Stimulated activated CD4-positive, alpha-beta T cell treated with anti-CD3 and anti-CD28 coated beads, Interleukin-1b, Interleukin-23, amount 100 ng/mL, for 1 hour (primary cell): Measurements from ENCODE around the gene TMEM41B.
"Not testable (repeated sequence)": the region's sequence is repeated elsewhere in the genome, so short reads cannot be mapped to it uniquely, and the experiment has no call there.

Experiments used
- DNase-seq, 2 donors: peaks; one replicate each; pipeline ENCODE4 v3.0.0-alpha.2; 2020; ENCODE audit warnings: low read depth in 2 of 2

Gene TMEM41B

DNA sequence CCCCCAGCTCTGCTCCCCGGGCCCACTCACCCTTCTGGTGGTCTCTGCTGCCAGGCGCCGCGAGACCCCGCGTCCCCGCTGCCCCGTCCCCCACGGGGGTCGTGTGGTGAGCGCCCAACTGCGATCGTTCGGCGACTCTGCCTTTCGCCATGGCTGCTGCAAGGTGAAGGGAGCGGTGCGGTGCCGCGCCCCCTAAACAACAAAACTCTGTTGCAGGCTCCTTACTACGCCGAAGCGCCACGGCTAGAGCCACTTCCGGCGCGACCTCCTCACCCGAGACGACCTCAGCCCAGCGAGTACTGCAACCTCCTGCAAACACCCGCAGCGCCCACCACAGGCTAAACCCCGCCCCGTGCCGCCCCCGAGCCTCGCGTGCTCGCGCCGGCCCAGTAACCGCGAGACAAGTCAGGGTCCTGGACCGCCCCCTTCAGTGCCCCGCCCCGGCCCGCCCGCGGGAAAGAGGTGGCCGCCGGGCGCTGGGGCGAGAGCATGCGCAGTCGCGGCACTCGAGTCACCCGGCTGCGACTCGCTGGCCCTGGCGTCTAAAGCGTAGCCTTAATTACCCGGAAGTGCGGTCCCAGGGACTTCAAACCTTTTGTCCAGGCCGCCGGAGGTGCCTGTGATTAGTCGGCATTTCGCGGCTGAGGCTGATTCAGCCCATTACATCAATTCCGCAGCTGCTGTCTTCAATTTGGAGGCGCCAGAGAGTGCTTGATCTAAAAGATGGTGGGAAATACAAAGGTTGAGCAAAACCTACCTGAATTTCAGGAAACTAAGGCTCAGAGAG, at the start of gene TMEM41B:
Gene TMEM41B (minus strand): TSS at position 303 of the 787 bp plus-strand sequence. CDS start 152 bp downstream, at position 151.
- peak; percentile 97 to 99 for DNase-seq

DNA sequence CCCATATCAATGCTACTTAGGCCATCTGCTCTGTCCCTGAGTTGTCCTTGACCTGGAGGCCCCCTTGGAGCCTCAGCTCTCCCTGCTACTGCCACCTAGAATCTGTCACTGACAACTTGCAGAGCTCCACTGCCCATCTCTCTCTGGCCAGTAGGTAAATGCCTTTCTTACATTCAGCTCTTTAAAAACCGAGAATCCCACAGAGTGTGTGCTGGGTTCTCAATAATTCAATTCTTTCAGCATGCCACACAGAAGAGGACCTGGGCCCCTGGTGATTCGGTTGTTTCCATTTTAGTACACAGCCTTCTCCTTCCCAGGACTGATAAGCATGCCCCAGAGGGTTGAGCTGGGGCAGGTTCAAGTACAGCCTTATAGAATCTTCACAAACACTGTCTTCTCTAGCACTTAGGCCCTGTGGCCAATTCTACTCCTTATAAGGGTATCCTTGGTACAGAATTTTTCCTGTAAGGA, 48.0 kb upstream of the TMEM41B start:
- no peak for DNase-seq

- DNase-seq, result not testable (repeated sequence)
Measured at GRCh38 chr11:9360862-9361622, 46.6 kb upstream of the TMEM41B start.

DNA sequence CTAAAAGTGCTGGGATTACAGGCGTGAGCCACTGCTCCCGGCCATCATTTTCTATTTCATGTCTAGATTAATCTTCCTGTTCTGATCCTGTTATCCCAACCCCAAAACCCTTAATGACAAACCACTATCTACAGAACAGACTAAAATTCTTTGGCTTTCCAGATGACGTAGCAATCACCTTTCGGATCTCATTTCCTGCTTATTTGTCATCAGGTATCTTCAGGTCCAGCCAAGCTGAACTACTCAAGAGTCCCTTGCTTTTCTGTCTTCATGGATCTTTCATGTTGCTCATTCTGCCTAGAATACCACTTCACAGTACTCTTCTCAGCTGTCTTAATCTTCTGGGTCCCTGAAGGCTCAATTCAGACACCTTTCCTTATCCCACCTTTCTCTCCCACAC, 42.6 kb upstream of the TMEM41B start:
- no peak for DNase-seq

DNA sequence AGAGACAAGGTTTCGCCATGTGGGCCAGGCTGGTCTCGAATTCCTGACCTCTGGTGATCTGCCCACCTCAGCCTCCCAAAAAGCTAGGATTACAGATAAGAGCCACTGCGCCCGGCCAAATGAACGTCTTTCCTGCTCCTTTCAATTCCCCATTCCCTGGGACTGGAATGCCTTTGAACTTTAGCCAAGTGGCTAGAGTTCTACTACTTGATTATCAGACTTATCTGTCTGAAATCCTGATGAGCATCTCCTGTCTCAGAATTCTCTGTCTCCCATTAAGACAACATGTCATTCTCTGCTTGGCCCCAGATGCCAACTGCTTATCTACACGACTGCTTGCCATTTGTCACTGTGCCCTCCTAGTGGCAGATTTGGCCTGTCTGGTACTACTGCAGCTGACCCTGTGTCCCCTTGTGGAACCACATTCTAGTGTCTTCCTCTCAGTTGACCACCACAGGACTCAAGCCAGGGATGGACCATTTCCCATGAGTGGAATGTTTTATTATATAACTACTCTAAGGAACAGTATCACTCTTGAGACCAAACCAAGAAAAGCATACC, 37.0 kb upstream of the TMEM41B start:
- DNase-seq, result no peak

- DNase-seq, result not testable (repeated sequence)
Measured at GRCh38 chr11:9347779-9348178, 33.4 kb upstream of the TMEM41B start.

DNA sequence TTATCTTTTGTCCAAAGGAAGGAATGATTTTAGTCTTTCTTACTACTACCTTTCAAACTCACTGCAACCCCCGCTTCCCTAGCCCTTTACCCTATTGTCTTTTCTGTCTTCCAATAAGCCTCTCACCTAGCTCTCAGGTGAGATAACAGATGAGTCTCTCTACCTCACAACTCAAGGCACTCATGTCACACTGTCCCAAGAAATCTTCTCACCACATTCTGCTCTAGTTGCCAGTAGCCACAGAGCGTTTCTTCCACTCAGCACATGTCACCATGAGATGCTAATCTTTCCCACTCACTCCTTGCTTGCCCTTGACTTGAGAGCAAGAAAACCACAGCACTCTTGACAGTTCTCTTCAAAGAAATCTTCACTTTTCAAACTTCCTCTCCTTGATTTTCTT, 32.7 kb upstream of the TMEM41B start:
- no peak for DNase-seq

- DNase-seq, result no peak
Measured at GRCh38 chr11:9344061-9344680, 29.8 kb upstream of the TMEM41B start.

- no peak for DNase-seq
Measured at GRCh38 chr11:9341638-9342178, 27.3 kb upstream of the TMEM41B start.

- DNase-seq, result no peak
Measured at GRCh38 chr11:9332655-9333054, 18.3 kb upstream of the TMEM41B start.

DNA sequence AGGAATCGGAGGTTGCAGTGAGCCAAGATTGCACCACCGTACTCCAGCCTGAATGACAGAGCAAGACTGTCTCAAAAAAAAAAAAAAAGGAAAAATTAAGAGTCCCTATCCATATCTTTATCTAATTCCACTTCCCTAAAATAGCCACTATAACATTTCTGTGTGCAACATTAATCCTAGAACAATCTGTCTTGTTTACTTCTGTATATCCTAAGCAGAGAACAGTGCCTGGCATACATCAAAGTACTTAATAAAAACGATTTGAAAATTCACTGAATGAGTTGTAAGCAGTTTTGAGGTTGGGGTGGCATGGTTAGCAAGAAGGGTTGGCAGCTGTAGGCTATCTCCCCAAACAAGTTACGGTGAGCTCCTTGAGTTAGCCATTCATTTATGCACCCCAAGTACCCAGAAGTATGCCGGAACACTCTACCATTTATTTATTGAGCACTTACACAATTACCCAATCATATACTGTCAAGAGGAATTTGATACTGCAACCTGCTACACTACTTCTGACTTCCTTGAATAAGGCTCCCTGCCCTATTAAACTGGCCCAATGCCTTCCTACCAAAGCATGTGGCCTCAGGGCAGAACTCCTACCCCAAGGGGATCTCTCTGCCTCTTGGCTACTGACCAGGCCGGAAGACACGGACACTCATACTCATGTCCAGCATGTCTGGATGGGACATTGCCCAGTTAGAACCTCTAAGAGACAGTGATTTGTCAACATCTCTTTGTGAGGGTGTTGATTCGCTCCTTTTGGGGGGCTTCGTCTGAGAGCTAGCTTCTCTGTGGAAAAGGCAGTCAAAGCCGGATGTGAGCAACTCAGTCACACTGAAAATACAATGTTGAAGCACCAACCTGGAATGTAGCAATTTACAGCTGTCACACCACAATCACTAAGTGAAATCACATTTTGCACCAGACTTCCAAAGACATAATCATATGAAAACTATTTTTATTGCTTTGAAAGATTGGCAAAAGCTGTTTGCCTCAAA, 16.3 kb upstream of the TMEM41B start:
- no peak for DNase-seq

GRCh38 chr11:9320047-9320446, 5.7 kb upstream of the TMEM41B start:
- no peak for DNase-seq

DNA sequence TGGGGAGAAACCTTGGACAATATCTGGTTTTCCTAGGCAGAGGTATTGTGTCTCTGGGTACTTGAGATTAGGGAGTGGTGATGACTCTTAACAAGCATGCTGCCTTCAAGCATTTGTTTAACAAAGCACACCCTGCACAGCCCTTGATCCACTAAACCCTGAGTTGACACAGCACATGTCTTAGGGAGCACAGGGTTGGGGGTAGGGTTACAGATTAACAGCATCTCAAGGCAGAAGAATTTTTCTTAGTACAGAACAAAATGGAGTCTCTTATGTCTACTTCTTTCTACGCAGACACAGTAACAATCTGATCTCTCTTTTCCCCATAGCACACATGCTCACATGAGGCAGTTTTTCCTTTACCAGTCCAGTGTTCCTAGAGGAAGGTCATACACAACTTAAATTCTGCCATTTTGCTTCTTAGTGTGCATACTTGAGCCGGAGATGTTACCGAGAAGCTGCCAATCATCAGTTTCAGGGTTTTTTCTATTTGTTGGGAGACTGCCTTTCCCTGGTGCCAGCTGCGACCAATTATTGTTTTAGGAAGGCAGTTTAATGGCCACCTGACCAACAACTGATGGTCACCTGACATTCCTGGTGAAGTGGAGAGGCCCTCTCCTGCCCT, 5.1 kb upstream of the TMEM41B start:
- not testable (repeated sequence) for DNase-seq

GRCh38 chr11:9318442-9319376, 4.3 kb upstream of the TMEM41B start:
- not testable (repeated sequence) for DNase-seq

DNA sequence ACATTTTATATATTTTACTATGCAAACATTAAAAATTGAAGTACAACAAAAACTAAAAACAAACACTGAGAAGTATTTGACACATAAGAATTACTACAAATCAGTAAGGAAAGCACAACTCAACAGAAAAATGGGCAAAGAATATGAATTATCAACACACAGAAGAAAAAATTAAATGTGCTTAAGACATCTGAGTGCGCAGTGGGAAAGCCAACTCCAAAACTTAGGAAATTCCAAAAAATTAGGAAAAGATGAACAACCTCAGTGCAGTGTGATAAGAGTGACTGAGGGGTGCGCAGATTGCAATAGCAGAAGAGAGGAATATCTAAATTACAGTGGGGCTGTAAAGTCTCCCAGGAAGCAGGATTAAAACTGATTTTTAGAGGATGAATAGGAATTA, 1.9 kb upstream of the TMEM41B start:
- no peak for DNase-seq

- DNase-seq, result no peak
Measured at GRCh38 chr11:9315078-9315688, 790 bp upstream of the TMEM41B start.

- DNase-seq, result no peak
Measured at GRCh38 chr11:9313648-9314290, 624 bp downstream of the TMEM41B start.

DNA sequence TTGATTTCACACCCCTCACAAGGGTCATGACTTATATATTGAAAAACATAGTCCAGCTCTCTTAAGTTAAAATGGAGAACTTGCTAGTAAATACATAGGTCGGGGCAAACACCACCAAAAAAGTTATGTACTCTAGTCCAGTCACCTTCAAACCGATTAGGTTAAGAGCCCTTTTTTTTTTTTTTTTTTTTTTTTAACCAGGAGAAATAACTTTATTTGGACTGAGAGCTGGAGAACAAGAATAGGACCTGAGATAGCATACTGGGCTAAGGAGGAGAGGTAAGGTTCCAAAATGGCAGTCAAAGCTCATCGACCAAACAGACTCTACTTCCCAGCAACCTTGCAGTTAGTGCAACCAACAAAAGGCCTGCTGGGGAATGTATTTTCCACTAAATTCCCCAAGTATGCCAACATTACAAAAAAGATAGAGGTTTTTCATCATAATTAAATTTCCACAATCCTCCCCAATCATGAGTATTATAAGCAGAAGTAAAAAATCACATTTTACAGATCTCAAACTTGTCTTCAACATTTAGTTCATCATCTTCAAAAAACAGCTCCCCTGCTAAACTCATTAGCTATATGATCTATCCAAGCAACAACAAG, 3.8 kb downstream of the TMEM41B start:
- no peak for DNase-seq
